Skin epidermis (tissue), 12 donors: ENCODE measurements around the gene LENEP.
"Not testable (repeated sequence)": the region's sequence is repeated elsewhere in the genome, so short reads cannot be mapped to it uniquely, and the experiment has no call there.

Experiments used
- H3K27ac ChIP-seq, 21 experiments: fragments of 200-600 bp; sonication (generic) in 11 of 21; one replicate each; pipeline ENCODE4 v1.5.0; 2020; ENCODE audit warnings: mild to moderate bottlenecking in 3 of 21, inconsistent platforms in 2 of 21, moderate library complexity in 2 of 21
- H3K4me3 ChIP-seq, 7 experiments: fragments of 200-600 bp; sonication (generic) in 2 of 7; one replicate each; pipeline ENCODE4 v1.5.0; 2020; ENCODE audit warnings: inconsistent platforms in 2 of 7, mild to moderate bottlenecking in 2 of 7, moderate library complexity in 1 of 7

Gene LENEP

GRCh38 chr1:154972517-154973343 is 20.7 kb upstream of the LENEP start:
- Histone ChIP-seq H3K27ac (peak overlapping the region; percentile 29 to 99 (median 97)), H3K4me3 (peak overlapping the region in 6 of 7 experiments; percentile 53 to 85 (median 65))

- peak overlapping the region; percentile 85 to 99 (median 97) for H3K27ac ChIP-seq
- H3K4me3 ChIP-seq: peak overlapping the region; percentile 53 to 85 (median 67)
Observed at GRCh38 chr1:154973344-154974101, 19.9 kb upstream of the LENEP start.

- peak within 1 kb of the TSS; percentile 53 to 85 (median 67) for H3K4me3 ChIP-seq
- H3K27ac ChIP-seq: peak within 1 kb of the TSS; percentile 85 to 99 (median 97)
Observed at GRCh38 chr1:154974102-154974807, 19.1 kb upstream of the LENEP start, which contains the start of gene CKS1B. Gene CKS1B, plus strand, starts transcription at chr1:154974681. Its CDS starts 65 bp downstream, at chr1:154974746.

- Histone ChIP-seq H3K4me3 (peak overlapping the region; percentile 53 to 85 (median 67)), H3K27ac (peak overlapping the region; percentile 68 to 99 (median 96))
Observed at GRCh38 chr1:154974808-154975408, 18.5 kb upstream of the LENEP start.

GRCh38 chr1:154975409-154976059 is 17.9 kb upstream of the LENEP start:
- peak overlapping the region; percentile 68 to 99 (median 96) for H3K27ac ChIP-seq
- peak overlapping the region; percentile 53 to 85 (median 67) for H3K4me3 ChIP-seq

GRCh38 chr1:154977762-154978161 is 15.6 kb upstream of the LENEP start:
- peak overlapping the region in 4 of 21 experiments; percentile 2 to 97 (median 65) for H3K27ac ChIP-seq
- H3K4me3 ChIP-seq: not testable (repeated sequence)

- Histone ChIP-seq H3K4me3 (no peak overlapping the region), H3K27ac (peak overlapping the region in 1 of 21 experiments; percentile 34)
Observed at GRCh38 chr1:154978360-154978759, 15.0 kb upstream of the LENEP start.

- Histone ChIP-seq H3K4me3 (peak overlapping the region in 6 of 7 experiments; percentile 44 to 92 (median 66)), H3K27ac (peak overlapping the region in 15 of 21 experiments; percentile 21 to 91 (median 40))
Observed at GRCh38 chr1:154982341-154982740, 11.0 kb upstream of the LENEP start.

GRCh38 chr1:154982897-154983648 is 10.3 kb upstream of the LENEP start, which contains the start of gene FLAD1:
Gene FLAD1, plus strand, starts transcription at chr1:154983344. Its CDS starts 351 bp downstream, at chr1:154983695.
- Histone ChIP-seq H3K27ac (peak within 1 kb of the TSS in 20 of 21 experiments; percentile 46 to 91 (median 82)), H3K4me3 (peak within 1 kb of the TSS; percentile 44 to 92 (median 66))

GRCh38 chr1:154983776-154984466 is 9.5 kb upstream of the LENEP start:
- H3K4me3 ChIP-seq: peak overlapping the region; percentile 44 to 92 (median 66)
- peak overlapping the region in 20 of 21 experiments; percentile 46 to 91 (median 82) for H3K27ac ChIP-seq

- peak overlapping the region in 1 of 21 experiments; percentile 65 for H3K27ac ChIP-seq
Observed at GRCh38 chr1:154986736-154987135, 6.7 kb upstream of the LENEP start.

GRCh38 chr1:154987326-154987725 is 6.1 kb upstream of the LENEP start:
- H3K27ac ChIP-seq: peak overlapping the region in 1 of 21 experiments; percentile 65
- no peak overlapping the region for H3K4me3 ChIP-seq

More at GRCh38 chr1:154986736-154987135, 6.7 kb upstream of the LENEP start:
- not testable (repeated sequence) for H3K4me3 ChIP-seq

GRCh38 chr1:154988058-154988954 is 5.1 kb upstream of the LENEP start:
- Histone ChIP-seq H3K27ac (no peak overlapping the region), H3K4me3 (no peak overlapping the region)

GRCh38 chr1:154989195-154989860 is 4.1 kb upstream of the LENEP start:
- Histone ChIP-seq H3K27ac (no peak overlapping the region), H3K4me3 (no peak overlapping the region)

GRCh38 chr1:154990276-154990675 is 3.1 kb upstream of the LENEP start:
- Histone ChIP-seq H3K27ac (no peak overlapping the region), H3K4me3 (no peak overlapping the region)
